ENCODE measurements around the gene SNX5.
A peak's percentile ranks its signal among the peaks of the same experiment; 100 is the strongest.
"Not testable (repeated sequence)": the region's sequence is repeated elsewhere in the genome, so short reads cannot be mapped to it uniquely, and the experiment has no call there.

Gene SNX5

DNA sequence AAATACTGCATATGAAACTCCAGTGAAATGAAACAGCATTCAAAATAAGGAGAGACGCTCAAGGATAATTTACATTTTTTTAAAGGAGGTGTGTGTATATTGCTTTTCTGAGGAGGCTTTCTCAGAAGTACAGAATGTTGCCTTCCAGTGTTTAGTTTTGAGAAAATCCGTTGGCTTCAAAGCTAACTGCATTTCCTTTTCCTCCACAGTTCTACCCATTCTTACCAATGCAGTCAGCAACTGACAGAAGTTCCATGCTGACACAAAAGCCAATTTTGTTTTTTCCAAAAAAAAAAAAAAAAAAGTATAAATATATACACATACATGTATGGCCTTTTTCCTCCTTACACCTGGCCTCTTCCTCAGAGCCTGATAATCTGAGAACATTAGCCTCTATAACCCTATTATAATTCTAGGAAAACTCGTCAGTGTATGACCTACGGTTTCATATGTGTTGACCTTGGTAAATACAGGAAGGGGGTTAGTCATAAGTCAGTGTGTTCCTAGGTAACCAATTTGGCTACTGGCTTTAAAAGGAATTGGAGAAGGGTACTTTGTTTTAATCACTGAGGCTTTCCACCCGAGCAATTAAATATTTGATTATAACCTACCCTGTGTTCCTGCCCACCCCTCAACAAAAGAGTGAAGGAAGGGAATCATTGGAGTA, 24.4 kb upstream of the SNX5 start:
- DNase-seq: no peak

DNA sequence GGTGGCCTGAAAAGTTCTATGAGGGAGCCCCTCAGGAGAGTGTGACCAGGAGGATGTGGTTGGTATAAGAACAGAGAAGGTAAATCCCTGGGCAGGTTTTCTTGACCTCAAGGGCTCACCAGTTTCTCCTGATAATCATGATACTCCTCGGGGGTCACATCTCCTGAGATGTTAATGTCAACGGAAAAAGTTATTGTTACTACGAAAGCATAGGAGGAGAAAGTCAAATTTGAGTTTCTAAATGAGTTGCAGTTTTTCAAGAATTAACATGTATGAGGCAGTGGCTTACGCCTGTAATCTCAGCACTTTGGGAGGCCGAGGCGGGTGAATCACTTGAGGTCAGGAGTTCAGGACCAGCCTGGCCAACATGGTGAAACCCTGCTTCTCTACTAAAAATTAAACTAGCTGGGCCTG, 23.6 kb upstream of the SNX5 start:
- DNase-seq: no peak

DNA sequence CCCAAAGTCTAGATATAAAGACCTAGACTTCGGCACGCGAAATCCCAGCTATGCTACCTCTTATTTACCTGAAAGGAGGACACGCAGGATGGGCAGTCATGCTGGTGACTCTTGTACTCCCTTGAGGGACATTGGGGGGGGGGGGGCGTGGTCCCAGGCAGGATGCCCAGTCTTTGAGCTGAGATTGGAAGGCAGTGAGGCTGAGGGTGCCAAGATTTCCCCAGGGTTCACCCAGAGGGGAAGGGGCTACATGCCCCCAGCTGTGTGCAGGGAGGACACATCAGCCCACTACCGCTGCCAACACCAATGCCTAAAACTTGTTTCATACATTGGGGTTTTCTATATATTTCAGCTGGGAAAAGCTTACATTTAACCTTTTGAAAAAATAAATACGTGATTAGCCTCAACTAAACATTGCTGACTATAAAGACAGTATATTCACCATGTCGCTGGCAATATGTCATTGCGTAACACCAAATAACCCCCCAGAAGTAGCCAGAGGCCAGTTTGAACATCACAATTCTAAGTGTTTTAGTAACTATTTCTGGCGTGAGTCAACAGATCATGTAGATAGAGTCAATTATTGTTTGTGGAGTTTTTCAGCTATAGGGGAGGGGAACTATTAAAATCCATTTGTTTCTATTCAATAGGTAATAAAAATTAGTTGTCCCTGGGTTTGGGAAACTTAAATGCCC, 21.8 kb upstream of the SNX5 start:
- no peak for DNase-seq

DNA sequence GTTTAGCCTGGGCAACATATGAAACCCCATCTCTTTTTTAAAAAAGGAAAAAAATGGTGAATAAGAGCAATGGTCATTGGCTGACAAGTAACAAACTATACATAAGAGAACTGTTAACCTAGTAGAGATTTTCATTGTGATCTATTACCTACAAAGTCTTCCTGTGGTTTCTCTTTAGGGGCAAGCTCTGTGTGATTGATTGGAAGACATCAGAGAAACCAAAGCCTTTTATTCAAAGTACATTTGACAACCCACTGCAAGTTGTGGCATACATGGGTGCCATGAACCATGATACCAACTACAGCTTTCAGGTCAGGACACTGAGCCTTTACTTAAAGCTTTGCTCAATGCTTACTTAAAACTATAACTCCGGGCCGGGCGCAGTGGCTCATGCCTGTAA, 19.4 kb upstream of the SNX5 start:
- DNase-seq: no peak

DNA sequence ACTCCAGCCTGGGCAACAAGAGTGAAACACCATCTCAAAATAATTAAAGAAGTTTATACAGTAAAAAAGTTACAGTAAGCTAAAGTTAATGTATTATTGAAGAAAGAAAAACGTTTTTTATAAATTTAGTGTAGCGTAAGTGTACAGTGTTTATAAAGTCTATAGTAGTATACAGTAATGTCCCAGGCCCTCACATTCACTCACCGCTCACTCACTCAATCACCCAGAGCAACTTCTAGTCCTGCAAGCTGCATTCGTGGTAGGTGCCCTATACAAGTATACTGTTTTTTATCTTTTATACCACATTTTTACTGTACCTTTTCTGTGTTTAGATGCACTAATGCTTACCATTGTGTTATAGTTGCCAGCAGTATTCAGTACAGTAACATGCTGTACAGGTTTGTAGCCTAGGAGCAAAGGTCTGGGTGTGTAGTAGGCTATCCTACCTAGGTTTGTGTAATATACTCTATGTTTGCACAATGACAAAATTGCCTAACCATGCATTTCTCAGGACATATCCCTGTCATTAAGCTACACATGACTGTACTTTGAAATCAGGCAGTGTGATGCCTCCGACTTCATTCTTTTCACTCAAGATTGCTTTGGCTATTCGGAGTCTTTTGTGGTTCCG, 16.9 kb upstream of the SNX5 start:
- DNase-seq: no peak

DNA sequence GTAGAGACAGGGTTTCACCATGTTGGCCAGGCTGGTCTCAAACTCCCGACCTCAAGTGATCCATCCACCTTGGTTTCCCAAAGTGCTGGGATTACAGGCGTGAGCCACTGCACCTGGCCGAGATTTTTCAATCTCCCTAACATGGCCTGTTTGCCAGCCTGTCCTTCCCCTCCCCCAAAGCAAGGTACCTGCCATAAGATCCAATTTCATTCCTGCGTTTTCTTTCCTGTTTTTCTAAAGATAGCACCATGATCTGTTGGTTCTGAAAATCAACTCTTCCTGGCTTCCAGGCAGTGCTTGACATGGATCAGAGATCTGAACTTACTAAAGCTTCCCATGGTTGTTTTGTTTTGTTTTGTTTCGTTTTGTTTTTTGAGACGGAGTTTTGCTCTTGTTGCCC, 7.7 kb upstream of the SNX5 start:
- DNase-seq: no peak

DNA sequence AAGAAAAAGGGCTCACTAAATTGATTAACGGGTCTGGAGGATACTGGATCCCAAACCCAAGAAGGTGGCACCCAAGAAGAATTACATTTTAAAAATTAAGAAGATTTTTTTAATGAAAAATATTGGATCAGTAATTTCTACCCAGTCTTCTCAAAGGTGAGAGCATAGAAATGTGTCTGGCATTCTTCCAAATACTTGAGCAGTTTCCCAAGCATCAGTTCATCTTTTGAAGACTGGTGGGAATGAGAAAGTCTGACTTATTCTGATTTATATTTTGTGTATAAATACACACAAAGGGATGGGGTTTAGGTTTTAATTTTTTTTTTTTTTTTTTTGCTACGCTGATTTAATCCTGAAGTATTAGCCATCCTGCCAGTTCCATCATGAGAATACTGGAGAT, 3.5 kb upstream of the SNX5 start:
- peak; percentile 56 for DNase-seq

DNA sequence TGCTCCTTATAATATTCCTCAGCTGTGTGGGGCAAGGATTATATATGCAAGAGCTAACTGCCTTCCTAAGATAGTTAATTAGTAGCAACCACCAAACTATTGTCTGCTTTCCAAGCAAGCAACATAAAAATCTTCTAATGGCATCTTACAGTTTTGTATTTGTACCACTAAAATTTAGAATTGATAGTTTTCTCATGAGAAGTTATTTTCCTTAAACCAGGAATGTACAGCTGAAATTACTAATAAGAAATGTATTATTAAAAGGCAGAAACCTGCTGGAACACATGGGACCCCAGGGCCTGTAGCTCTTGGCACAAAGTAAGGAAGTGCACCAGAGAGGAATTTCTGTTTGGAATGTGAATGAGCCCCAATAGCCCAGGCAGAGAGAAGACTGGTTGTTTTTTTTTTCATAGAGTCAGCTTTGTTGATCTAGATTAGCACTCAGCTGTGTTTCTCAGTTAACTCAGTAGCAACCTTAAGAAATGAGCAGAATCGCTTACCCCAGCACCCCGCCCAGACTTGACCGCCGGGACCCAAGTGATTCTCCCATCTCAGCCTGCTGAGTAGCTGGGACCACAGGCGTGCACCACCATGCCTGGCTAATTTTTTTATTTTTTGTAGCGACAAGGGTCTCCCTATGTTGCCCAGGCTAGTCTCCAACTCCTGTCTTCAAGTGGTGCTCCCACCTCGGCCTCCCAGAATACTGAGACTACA, 2.9 kb upstream of the SNX5 start:
- peak; percentile 70 for DNase-seq

DNA sequence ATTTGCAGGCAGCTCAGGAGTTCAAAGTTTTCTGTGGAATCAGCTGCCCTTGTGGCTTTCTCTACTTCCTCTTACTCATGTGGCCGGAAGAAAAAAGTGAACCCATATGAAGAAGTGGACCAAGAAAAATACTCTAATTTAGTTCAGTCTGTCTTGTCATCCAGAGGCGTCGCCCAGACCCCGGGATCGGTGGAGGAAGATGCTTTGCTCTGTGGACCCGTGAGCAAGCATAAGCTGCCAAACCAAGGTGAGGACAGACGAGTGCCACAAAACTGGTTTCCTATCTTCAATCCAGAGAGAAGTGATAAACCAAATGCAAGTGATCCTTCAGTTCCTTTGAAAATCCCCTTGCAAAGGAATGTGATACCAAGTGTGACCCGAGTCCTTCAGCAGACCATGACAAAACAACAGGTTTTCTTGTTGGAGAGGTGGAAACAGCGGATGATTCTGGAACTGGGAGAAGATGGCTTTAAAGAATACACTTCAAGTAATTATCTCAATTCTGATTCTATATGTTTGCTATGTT, 1.4 kb upstream of the SNX5 start:
- DNase-seq: peak; percentile 78

DNA sequence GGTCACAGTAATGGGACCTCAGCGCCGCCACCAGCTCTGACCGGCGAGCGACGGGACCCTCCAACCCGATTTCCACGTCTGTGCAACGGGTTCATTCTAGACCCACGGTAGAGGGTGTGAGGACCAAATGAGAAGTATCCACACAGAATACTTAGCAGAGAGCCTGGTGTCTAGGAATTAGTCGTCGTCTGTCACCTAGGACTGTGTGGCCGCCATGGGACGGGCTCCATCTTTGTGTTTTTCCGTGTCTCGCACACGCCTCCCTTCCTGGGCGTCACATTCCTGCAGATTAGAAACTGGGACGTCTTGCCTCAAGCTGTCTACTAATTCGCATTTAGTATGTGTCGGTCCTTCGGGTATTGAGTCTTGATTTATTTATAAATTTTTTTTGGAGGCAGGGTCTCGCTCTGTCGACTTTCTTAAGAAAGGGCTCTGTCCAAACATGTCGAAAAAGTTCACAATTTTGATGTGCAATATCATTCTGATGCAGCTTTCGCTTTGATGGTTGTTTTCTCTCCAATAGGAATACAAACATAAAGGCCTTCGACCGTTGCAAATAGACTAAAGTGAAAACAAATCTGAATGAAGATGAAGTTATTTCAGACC, 787 bp upstream of the SNX5 start:
- DNase-seq: peak; percentile 57

DNA sequence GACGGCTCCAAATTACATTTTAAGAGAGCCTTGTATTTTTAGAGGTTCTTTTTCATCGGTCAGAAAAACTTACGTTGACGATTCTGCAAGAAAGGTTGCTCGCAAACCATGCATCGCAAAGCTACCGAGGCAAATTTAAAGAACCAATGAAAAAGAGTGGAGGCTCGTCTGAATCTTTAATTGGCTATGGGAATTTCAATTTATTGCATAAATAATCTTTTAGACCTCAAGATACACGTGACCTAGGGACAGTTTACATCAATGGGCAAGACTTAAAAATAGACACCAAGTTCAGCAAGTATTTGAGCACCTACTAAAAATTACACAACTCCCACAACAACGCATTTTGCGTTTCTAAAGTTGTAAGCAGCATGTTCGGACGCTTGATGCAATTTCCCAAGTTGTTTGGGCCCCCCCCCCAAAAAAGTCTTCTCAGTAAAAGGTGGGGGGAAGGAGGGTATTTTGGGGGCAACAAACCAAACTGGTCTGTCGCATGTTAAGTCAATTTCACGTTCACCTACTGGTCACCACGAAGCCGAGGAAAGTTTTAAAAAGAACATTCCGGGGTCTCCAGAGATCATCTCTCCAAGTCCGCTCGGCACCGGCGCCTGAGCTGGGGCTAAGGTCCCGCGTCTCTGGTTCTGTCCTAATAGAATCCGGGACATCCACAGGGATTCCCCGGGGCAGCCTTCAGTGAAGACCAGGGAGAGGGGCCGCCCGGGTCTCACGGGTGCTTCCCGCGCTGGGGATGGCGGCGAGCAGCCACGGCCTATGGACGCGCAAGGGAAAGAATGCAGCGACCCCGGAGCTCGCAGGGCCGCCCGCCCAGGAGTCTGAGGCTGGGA, 851 bp downstream of the SNX5 start:
- peak; percentile 28 for DNase-seq

DNA sequence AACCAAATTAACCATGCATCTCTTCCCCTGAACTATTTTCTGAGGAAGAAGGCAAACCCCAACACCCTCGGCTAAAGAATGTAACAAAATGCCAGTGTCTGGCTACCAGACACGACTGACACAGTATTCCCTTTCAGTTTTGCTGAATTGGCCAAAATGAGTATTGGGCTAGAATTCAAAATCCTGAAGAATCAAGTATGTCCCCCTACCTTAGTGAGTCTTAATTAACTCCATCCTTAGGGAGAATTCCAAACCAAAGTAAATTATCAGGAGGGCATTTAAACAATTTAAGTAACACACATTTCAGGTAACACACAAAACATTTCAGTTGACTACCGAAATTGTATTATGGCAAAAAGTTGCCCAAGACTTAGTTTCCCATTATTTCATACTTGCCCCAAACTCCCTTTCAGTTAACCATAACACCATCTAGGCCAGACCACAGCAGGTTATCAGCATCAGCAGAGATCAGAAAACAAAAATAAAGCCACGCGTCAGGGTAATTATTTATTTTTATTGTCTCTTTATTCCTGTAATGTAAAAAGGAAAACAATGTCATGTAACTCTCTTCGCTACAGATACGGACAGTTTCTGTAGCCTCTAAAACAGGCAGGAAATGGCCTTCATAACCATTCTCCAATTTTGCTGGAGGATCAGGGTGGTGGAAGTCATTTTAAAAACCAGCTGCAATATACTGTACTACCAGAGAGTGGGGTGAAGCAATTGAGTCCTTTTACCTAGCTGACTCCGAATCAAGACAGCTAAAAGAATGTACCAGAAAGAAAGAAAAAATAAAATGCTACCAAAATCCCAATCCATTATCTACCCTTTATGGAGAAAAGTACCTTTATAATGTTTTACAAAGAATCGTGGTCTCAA, 1.9 kb downstream of the SNX5 start:
- peak; percentile 65 for DNase-seq

DNA sequence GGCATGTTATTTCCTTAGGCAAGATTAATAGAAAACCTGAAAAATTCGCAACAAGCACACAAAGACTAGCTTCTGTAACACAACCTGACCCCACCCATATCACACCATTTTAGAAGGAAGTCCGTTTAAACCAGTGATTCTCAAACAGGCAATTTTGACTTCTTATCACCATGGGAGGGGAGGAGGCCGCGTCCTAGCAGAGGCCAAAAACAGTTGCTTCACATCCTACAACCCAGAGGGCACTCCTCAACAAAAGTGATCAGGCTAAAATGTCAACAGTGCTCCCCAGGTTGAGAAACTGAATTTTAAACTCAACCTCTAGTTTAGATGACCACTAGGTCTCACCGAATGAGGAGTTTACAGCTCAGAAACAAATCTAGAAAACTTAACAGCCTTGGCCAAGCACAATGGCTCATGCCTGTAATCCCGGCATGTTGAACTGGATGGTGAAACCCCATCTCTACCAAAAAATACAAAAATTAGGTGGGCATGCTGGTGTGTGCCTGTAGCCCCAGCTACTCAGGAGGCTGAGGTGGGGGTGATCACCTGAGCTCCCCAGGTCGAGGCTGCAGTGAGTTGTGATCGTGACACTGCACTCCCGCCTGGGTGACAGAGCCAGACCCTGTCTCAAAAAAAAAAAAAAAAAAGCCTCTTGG, 3.4 kb downstream of the SNX5 start:
- DNase-seq: no peak

DNA sequence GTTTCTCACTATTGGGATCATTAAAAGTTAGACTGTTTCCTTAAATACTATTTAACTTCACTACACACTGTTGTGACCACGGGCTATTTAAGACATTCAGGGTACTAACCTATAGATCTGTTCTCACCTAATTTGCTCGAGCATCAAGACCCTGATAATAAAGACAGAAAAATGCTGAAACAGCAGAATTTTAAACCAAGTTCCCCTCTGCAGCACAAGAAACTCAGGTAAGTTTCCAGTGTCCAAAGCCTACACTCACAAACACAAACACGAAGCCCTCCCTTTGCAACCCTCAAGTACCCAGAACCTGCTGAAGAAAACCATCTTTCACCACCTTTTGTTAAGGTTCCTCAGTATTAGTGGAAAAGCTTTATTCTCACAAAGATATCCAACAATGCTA, 4.0 kb downstream of the SNX5 start:
- DNase-seq: no peak

DNA sequence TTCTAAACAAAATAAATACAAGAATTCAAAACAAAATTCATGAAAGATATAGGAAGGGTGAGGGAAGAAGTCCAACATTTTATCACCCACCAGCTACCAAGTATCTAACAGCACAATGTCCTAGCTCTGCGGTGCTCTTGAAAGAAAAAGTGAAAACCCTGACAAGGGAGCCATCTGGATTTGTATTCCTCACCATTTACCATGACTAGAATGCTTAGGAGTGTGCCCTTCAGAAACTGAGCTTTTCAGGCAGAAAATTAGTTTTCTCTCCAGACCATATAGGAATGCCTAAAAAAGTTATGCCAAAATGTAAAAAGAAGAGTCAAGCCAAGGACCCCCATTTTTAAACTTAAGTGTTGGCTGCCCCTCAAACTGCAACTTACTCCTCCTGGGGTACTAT, 4.5 kb downstream of the SNX5 start:
- DNase-seq: peak; percentile 23

DNA sequence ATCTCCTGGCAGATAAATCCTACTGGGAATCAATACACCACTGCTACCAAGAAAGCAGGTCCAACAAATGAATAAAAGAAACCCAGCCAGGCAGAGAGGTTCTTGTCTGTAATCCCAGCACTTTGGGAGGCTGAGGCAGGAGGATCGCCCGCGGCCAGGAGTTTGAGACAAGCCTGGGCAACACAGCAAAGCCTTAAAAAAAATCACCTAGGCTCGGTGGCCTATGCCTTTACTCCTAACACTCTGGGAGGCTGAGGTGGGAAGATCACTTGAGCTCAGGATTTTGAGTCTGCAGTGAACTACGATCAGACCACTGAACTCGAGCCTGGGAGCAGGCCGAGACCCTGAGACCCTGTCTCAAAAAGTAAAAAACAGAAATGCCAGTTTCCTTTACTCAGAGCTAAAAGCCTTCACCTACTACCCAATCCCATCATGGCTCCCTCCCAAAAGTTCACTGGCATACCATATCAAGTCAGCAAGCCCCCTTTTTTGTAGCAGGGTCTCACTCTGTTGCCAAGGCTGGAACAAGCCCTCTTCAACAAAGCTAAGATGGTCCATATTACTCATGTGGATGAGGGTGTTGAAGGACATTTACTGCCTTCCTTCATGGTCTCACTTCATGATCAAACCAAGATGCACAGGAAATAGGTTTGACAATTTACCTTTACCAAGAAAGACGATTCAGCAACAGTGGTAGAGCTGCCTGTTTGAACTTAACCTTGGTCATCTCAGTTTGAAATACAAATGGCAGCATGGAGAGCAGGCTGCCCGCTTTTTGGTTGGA, 5.3 kb downstream of the SNX5 start:
- no peak for DNase-seq

DNA sequence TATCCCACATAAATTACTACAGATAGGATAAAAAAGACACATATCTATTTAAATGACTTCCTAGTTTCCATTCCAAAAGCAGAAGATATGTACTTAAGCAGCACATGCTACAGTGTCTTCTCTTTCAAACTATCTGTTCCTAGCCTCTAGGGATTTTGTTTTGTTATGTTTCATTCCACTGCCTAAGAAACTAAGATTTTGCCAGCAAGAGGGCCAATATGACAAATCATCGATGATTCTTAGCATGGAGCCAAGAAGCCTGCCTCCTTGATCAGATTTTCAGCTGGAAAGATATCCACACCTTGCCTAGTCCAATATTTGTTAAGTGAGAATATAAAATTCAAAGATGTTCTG, 7.0 kb downstream of the SNX5 start:
- no peak for DNase-seq

DNA sequence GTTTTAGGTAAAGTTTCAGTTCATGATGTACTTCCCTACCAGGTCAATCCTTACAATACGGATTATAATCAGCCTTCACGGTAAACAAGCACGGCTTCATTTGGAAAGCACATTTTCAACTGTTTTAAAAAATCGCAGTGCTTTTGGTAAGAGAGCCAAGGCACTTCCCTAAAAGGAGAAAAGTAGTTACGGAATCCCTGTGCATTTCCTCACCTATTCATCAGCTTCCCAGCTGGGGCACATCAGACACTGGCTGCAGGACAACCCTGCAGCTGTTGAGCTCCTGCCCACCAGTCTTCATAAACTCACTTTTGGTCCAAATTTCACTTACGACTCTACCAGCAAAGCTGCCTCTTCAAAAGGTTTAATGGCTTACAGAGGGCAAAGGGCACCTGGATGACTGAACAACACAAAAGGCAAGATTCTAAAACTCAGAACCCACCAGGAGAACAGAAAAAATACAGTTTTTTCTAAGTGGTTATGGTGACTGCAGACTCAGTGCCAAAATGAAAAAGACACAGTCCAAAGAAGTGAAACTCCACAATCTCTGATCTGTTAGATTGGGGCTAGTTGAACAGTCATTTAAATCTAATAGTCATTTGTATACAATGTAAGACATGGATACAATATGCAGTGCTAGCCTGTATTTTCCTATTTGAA, 7.5 kb downstream of the SNX5 start:
- DNase-seq: no peak

DNA sequence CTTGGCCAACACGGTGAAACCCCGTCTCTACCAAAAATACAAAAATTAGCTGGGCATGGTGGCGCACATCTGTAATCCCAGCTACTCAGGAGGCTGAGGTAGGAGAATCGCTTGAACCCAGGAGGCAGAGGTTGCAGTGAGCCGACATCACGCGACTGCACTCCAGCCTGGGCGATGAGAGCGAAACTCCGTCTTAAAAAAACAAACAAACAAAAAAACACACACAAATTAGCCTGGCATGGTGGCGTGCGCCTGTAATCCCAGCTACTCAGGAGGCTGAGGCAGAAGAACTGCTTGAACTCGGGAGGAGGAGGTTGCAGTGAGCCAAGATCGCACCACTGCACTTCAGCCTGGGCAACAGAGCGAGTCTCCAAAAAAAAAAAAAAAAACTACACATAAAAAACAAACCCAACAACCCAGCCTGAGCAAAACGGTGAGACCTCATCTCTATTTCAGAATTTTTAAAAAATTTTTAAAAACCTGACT, 8.2 kb downstream of the SNX5 start:
- not testable (repeated sequence) for DNase-seq
